Epithelial cell of proximal tubule (primary cell): ENCODE results near the gene MTMR11. TPM values are rescaled to one million over a fixed set of nuclear protein-coding genes. Genes with fewer than 3 reads are reported as not detected.
"Not testable (repeated sequence)": the region's sequence is repeated elsewhere in the genome, so short reads cannot be mapped to it uniquely, and the experiment has no call there.

Experiments used
- DNase-seq: peaks from one replicate; pipeline ENCODE4 v3.0.0-alpha.2; 2011; ENCODE audit warnings: low read depth
- H3K4me3 ChIP-seq: 2 replicates; pipeline ENCODE4 v1.5.1; 2011; ENCODE audit warnings: low read depth, mild to moderate bottlenecking, low read length
- total RNA-seq: library from RNA; depleted of rRNA; stranded (reverse); fragments of >200 nt; gene quantifications from 2 replicates; pipeline ENCODE4 v1.2.3, GENCODE V29; 2015
- TF ChIP-seq, protein P1 (sequence below): conservative IDR thresholded peaks from 2 replicates; pipeline ENCODE4 v1.5.1; 2012; ENCODE audit warnings: low read depth, mild to moderate bottlenecking, low read length

The MTMR11 gene
- total RNA-seq, 1 donor from 2014 or later, result 8.9 TPM

DNA sequence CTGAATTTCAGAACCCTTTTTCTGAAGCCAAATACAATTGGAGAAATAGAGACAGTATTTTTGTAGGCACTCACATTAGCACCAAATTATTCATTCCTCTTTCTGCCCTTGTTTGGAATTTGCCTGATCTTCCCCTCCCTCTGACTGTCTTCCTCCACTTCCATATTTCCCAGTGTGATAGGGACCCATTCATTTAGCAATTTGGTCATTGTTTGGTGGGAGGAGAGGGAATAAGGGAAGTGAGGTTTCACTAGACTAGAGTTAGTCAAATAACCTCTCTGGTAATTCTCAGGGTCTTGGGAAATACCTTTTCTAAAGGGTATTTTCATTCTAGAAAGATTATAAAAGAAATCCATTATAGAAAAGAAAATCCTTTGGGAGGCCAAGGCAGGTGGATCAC is 31.0 kb upstream of the MTMR11 start:
- H3K4me3 ChIP-seq, result no peak overlapping the region
- TF ChIP-seq, protein P1, sequence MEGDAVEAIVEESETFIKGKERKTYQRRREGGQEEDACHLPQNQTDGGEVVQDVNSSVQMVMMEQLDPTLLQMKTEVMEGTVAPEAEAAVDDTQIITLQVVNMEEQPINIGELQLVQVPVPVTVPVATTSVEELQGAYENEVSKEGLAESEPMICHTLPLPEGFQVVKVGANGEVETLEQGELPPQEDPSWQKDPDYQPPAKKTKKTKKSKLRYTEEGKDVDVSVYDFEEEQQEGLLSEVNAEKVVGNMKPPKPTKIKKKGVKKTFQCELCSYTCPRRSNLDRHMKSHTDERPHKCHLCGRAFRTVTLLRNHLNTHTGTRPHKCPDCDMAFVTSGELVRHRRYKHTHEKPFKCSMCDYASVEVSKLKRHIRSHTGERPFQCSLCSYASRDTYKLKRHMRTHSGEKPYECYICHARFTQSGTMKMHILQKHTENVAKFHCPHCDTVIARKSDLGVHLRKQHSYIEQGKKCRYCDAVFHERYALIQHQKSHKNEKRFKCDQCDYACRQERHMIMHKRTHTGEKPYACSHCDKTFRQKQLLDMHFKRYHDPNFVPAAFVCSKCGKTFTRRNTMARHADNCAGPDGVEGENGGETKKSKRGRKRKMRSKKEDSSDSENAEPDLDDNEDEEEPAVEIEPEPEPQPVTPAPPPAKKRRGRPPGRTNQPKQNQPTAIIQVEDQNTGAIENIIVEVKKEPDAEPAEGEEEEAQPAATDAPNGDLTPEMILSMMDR, result no peak
- no peak for DNase-seq

DNA sequence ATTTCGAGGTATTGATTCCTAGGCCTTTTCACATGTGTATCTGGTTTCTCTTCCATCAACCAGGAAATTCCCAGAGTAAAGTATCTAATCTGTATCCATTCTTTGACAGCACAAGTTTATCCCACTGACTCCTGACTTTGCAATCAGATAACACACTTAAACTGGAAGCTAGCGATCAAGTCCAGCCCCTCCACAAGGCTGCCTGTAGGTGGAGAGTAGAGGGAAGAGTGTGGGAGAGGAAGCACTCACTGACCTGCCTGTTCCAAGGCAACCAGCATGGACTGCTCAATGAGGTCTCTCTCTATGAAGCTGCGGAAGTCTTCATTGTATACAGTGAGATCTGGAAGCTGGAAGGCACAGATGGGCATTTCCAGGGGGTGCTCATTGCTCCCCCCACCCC is 30.4 kb upstream of the MTMR11 start:
- H3K4me3 ChIP-seq, result no peak overlapping the region
- DNase-seq, result no peak
- TF ChIP-seq, protein P1, result no peak

DNA sequence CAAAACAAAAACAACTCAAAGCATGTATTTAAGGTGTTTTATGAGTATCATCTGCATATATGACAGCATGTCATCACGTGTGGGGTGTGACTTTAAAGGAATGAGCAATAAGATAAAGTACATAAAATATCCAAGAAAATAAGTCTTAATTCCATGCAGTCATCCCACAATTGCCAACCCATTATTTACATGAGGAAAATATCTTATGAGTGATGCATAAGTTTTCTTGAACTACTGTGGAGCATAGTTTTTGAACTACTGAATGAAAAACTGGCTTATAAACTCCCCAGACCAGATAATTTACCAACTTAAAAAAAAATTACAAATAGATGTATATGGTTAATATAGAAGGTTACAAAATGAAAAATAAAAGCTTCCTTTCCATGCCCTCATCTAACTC is 29.7 kb upstream of the MTMR11 start:
- DNase-seq, result no peak
- TF ChIP-seq, protein P1, result no peak
- no peak overlapping the region for H3K4me3 ChIP-seq

DNA sequence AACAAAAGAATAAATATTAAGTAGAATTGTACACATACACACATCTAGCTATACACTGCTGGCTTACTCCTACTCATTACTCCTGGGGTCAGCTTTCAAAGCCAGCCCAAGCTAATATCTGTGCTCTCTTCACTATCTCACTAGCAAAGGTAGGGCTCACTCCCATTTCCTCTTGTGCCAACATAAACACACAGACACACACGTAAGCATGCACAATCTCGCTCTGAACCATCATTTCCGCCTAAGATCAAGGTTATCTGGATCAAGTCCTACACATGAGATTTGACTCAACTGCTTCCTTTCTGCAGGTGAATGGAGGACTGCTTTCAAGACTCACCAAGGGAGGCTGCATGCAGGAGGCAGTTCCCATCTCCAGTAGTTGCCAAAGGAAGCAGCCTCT is 28.8 kb upstream of the MTMR11 start:
- H3K4me3 ChIP-seq, result no peak overlapping the region
- TF ChIP-seq, protein P1, result no peak
- DNase-seq, result no peak

DNA sequence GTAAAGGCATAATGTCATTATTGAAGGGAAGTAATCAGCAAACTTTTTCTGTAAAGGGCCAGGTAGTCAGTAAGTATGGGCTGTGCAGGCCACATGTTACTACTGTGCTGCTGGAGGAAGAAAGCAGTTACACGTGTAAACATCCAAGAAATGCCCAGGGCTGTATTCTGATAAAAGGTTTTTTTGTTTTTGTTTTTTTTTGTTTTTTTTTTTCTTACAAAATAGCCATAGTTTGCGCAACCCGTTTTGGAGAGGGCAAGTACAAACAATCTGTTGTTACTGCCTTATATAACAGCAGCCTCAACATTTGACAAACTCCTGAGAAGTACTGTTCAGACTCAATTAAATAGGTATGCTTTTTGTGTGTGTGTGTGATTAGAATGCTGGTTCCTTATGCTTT is 26.7 kb upstream of the MTMR11 start:
- TF ChIP-seq, protein P1, result no peak
- no peak overlapping the region for H3K4me3 ChIP-seq
- DNase-seq, result no peak

DNA sequence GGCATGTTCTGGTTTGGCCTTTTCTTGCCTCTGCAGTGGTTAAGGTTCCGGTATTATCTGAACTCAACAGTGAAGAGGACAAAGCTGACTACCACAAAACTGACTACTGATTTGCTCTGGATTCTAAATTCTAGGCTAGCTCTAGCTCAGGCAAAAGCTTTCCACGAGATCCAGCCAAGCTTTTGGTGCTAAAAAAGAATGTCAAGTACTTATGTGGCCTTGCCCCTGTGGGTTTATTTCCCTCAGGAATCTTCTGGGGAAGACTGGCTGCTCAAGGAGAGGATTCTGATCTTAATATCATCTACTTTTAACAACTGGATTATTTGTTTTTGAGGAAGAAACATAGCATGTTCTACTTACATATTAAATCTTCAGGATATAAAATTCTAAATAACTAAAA is 26.1 kb upstream of the MTMR11 start:
- no peak for DNase-seq
- H3K4me3 ChIP-seq, result no peak overlapping the region
- TF ChIP-seq, protein P1, result no peak

DNA sequence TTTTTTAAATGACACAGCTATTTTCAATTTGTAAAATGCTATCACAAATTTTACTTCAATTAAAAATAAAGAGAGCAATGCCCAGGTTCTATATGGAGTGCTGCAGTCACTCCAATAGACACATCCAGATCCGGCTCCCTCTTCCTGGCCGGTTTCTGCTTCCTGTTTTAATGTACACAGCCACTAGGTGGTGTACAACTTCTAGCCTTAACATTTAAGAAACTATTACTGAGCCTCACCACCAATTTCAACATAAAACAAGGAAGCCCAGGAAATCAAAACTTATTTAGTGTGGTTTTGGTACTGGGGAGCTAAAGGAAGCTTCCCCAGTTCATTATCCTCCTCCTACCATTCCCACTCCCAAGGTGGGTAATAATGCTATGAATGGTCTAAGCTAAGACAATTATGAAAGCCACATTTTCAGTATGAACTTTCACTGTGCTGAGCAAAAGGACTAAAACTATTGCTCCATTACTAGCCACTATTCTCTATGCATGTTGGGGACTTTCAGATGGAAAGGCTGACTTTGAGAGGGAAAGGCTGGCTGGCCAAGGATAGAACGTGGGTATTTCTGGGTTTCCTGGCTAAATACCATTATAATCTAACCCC is 25.5 kb upstream of the MTMR11 start:
- TF ChIP-seq, protein P1, result peak; percentile 69
- no peak overlapping the region for H3K4me3 ChIP-seq
- DNase-seq, result no peak

DNA sequence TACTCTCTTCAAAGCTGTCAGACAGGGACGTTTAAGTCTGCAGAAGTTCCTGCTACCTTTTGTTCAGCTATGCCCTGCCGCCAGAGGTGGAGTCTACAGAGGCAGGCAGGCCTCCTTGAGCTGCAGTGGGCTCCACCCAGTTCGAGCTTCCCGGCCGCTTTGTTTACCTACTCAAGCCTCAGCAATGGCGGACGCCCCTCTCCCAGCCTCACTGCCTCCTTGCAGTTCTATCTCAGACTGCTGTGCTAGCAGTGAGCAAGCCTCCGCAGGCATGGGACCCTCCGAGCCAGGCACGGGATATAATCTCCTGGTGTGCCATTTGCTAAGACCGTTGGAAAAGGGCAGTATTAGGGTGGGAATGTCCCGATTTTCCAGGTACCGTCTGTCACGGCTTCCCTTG is 20.9 kb upstream of the MTMR11 start:
- not testable (repeated sequence) for DNase-seq

More for the DNA sequence above, 20.9 kb upstream of the MTMR11 start:
- H3K4me3 ChIP-seq, result not testable (repeated sequence)
